T-helper 2 cell treated with Interferon-gamma antibody and Interleukin-4, amounts not matched to agents 5 μg/mL and 100 μg/mL, for 36 hours (primary cell): ENCODE results near the gene HECTD1.
"Not testable (repeated sequence)": the region's sequence is repeated elsewhere in the genome, so short reads cannot be mapped to it uniquely, and the experiment has no call there.

Experiments
- DNase-seq: peaks from one replicate; pipeline ENCODE4 v3.0.0; 2021; ENCODE audit warnings: low spot score
- H3K27ac Mint-ChIP-seq: one replicate; pipeline ENCODE4 v1.8.0; 2021; ENCODE audit warnings: mild to moderate bottlenecking, mixed read lengths
- H3K27me3 Mint-ChIP-seq: one replicate; pipeline ENCODE4 v1.8.0; 2021; ENCODE audit warnings: low read depth, mixed read lengths
- H3K36me3 Mint-ChIP-seq: one replicate; pipeline ENCODE4 v1.8.0; 2021; ENCODE audit warnings: low read depth, mixed read lengths
- H3K4me1 Mint-ChIP-seq: one replicate; pipeline ENCODE4 v1.8.0; 2021; ENCODE audit warnings: low read depth, mixed read lengths
- H3K4me3 Mint-ChIP-seq: one replicate; pipeline ENCODE4 v1.8.0; 2022; ENCODE audit warnings: mild to moderate bottlenecking, moderate library complexity, mixed read lengths
- H3K9me3 Mint-ChIP-seq: one replicate; pipeline ENCODE4 v1.8.0; 2021; ENCODE audit warnings: mixed read lengths

HECTD1 gene

GRCh38 chr14:31095817-31096216, 111.8 kb downstream of the HECTD1 start:
- H3K9me3 Mint-ChIP-seq, DNase-seq, H3K27ac Mint-ChIP-seq, H3K4me1 Mint-ChIP-seq, H3K4me3 Mint-ChIP-seq, H3K27me3 Mint-ChIP-seq: not testable (repeated sequence)
- peaks cover 26% of the 10 kb centered on the region for H3K36me3 Mint-ChIP-seq

- peaks cover 12% of the 10 kb centered on the region for H3K36me3 Mint-ChIP-seq
- DNase-seq, H3K4me1 Mint-ChIP-seq, H3K27me3 Mint-ChIP-seq, H3K27ac Mint-ChIP-seq, H3K4me3 Mint-ChIP-seq, H3K9me3 Mint-ChIP-seq: not testable (repeated sequence)
Observed at GRCh38 chr14:31093884-31094839, 113.4 kb downstream of the HECTD1 start.

DNA sequence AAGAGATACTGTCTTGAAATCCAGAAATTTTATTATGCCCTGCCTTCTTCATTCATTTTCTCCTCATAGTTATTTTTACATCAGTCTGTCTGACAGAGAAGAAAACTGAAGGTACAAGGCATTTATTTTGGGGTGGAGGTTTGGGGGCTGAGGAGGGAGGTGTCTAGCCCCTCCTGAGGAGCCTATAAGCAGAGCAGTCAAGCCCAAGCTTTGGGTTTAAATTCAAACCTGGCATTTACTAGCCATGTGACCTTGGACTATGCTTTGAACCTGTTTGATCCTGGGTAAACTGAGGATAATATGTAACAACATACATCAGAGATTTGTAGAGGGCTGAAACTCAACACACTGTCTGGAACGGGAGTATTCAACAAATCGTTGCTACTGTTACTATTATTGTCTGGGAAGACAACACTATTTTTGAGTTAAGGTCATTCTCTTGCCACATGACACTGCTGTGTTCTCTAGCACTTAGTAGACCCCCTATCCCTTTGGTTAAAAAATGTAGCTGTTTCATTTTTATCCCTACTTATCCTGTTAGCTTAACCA, 115.4 kb downstream of the HECTD1 start:
- Mint-ChIP-seq H3K36me3 (no peaks in the 10 kb centered on the region), H3K4me1 (no peaks in the 10 kb centered on the region), H3K4me3 (no peak overlapping the region), H3K27me3 (no peaks in the 10 kb centered on the region), H3K27ac (no peak overlapping the region), H3K9me3 (no peaks in the 10 kb centered on the region)
- no peak for DNase-seq

DNA sequence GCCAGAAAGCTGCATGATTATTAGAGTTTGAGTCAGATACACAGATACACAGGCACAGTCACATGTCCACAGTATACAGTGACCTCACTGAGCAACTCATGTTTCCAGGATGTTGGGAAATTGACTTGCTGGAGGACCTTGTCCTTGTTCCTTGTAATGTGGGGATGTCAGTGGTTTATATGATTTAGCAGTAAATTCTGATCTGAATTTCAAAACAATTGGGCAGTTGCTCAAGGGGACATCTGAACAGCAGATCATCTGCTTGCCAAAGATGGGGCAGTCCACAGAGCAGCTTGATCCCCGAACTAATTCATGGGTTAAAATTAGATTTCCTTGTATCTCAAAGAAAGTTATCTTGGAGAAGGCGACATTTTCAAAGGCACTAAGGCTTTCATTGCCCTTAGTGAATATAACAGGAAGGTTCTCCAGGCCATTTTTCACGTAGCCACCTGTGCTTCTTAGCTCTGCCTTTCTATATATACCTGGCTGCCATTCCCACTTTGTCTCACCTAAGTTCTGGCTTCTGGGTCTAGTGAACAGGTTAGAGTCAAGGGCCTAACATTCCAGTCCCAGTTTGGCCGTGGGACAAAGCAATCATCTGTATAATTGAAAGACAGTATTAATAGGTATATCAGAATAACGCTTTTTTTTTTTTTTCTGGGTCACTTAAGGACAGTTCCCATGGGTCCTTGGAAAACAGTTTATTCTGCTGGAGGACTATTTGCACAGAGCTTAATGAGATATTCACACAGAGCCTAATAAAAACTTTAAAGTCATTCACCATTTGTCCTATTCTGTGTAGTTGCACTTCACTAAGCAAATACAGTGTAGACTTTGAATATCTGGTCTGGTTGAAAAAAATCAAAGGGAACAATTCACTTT, 116.5 kb downstream of the HECTD1 start:
- Mint-ChIP-seq H3K27ac (no peak overlapping the region), H3K27me3 (no peaks in the 10 kb centered on the region), H3K4me1 (no peaks in the 10 kb centered on the region), H3K9me3 (no peaks in the 10 kb centered on the region), H3K4me3 (no peak overlapping the region), H3K36me3 (no peaks in the 10 kb centered on the region)
- no peak for DNase-seq

DNA sequence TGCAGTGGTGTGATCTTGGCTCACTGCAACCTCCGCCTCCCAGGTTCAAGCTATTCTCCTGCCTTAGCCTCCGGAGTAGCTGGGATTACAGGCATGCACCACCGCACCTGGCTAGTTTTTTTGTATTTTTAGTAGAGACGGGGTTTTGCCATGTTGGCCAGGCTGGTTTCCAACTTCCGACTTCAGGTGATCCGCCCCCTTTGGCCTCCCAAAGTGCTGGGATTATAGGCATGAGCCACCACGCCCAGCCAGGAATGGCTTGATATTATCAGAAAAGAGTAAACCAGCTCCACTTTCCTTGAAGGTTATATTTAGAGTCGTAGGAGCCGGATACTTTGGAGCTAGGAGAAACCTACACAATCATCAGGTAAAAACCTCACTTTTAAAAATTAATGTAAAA, 121.1 kb downstream of the HECTD1 start:
- H3K4me1 Mint-ChIP-seq, DNase-seq, H3K4me3 Mint-ChIP-seq, H3K36me3 Mint-ChIP-seq, H3K27ac Mint-ChIP-seq, H3K27me3 Mint-ChIP-seq, H3K9me3 Mint-ChIP-seq: not testable (repeated sequence)

DNA sequence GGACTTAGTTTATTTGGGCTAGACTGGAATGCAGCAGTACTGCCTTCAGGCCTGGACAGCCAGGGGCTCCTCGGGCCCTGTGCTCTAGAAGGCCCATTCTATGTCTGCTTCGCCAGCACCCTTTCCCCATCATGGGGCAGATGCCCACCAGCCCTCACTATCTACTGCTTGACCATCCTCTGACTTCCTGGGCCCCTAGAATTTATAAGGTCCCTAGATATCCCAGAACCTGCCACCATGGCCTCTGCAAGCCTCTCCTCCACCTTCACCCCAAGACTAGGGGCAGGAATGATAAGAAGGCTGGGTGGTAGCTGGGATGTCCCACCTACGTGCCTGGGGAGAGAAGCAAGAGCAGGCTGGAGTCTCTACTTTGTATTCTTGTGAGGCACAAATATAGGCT, 122.6 kb downstream of the HECTD1 start:
- Mint-ChIP-seq H3K4me1 (no peaks in the 10 kb centered on the region), H3K27ac (no peak overlapping the region), H3K27me3 (no peaks in the 10 kb centered on the region), H3K36me3 (no peaks in the 10 kb centered on the region), H3K4me3 (no peak overlapping the region), H3K9me3 (no peaks in the 10 kb centered on the region)
- no peak for DNase-seq

GRCh38 chr14:31084385-31084784, 123.2 kb downstream of the HECTD1 start:
- no peaks in the 10 kb centered on the region for H3K27me3 Mint-ChIP-seq
- H3K27ac Mint-ChIP-seq: no peak overlapping the region
- no peaks in the 10 kb centered on the region for H3K4me1 Mint-ChIP-seq
- no peak for DNase-seq
- H3K9me3 Mint-ChIP-seq: no peaks in the 10 kb centered on the region
- no peaks in the 10 kb centered on the region for H3K36me3 Mint-ChIP-seq
- no peak overlapping the region for H3K4me3 Mint-ChIP-seq

- Mint-ChIP-seq H3K4me3 (no peak overlapping the region), H3K27me3 (no peaks in the 10 kb centered on the region), H3K36me3 (no peaks in the 10 kb centered on the region), H3K4me1 (no peaks in the 10 kb centered on the region), H3K9me3 (no peaks in the 10 kb centered on the region), H3K27ac (no peak overlapping the region)
- DNase-seq: no peak
Observed at GRCh38 chr14:31083781-31084180, 123.8 kb downstream of the HECTD1 start.

GRCh38 chr14:31080484-31080883, 127.1 kb downstream of the HECTD1 start:
- no peaks in the 10 kb centered on the region for H3K9me3 Mint-ChIP-seq

DNA sequence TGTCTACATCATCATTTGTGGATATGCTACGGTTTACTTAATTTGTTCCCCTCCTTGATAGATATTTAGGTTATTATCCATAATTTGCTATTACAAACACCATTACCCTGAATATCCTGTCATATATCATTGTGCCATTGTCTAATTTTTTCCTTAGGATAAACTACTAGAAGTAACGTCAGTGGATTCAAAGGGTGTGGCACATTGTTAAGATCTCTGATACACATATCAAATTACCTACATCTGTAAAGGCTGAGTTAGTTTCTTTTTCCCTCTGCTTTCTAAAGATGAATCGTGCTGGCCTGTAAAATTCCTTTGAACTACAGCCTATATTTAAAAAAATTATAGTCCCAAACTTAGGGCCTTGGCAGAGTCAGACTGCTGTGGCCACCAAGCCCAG, 127.5 kb downstream of the HECTD1 start:
- Mint-ChIP-seq H3K4me1 (no peaks in the 10 kb centered on the region), H3K4me3 (no peak overlapping the region), H3K36me3 (peaks cover 3% of the 10 kb centered on the region), H3K9me3 (no peaks in the 10 kb centered on the region), H3K27ac (no peak overlapping the region), H3K27me3 (no peaks in the 10 kb centered on the region)
- DNase-seq: no peak

More at GRCh38 chr14:31080484-31080883, 127.1 kb downstream of the HECTD1 start:
- no peak for DNase-seq
- no peaks in the 10 kb centered on the region for H3K36me3 Mint-ChIP-seq
- H3K4me3 Mint-ChIP-seq: no peak overlapping the region
- no peaks in the 10 kb centered on the region for H3K4me1 Mint-ChIP-seq
- H3K27ac Mint-ChIP-seq: no peak overlapping the region
- H3K27me3 Mint-ChIP-seq: no peaks in the 10 kb centered on the region

DNA sequence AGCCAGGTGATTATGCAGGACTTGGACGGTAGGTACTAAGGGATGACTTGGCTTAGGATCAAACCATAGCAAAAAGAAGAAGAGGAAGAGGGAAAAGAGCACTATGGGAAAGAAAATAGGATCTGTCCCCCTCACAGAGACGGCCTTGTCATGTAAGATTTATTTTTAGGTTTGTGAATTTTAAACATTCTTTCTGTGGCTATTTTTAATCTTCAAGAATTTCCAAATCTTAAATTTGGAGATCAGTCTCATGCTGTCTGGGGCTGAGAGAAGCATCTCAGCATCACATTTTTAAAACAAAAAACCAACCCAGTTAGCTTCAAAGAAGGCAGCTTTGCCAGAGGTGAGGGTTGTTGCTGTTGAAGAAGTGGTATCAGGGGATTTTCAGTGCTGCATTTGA, 128.8 kb downstream of the HECTD1 start:
- no peaks in the 10 kb centered on the region for H3K9me3 Mint-ChIP-seq
- no peaks in the 10 kb centered on the region for H3K27me3 Mint-ChIP-seq
- H3K36me3 Mint-ChIP-seq: peaks cover 4% of the 10 kb centered on the region
- no peaks in the 10 kb centered on the region for H3K4me1 Mint-ChIP-seq
- no peak overlapping the region for H3K27ac Mint-ChIP-seq
- no peak overlapping the region for H3K4me3 Mint-ChIP-seq
- DNase-seq: no peak

DNA sequence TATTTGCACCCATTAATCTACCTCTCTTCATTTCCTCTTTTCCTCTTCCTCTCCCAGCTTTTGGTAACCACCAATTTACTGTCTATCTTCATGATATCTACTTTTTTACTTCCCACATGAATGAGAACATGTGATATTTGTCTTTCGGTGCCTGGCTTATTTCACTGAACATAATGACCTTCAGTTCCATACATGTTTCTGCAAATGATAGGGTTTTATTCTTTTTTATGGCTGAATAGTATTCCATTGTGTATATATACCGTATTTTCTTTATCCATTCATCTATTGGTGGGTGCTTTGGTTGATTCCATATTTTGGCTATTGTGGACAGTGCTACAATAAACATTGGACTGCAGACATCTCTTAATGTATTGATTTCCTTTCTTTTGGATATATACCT, 132.4 kb downstream of the HECTD1 start:
- no peak overlapping the region for H3K27ac Mint-ChIP-seq
- no peak overlapping the region for H3K4me3 Mint-ChIP-seq
- no peak for DNase-seq
- H3K27me3 Mint-ChIP-seq: no peaks in the 10 kb centered on the region
- no peaks in the 10 kb centered on the region for H3K9me3 Mint-ChIP-seq
- no peaks in the 10 kb centered on the region for H3K4me1 Mint-ChIP-seq
- peaks cover 4% of the 10 kb centered on the region for H3K36me3 Mint-ChIP-seq

GRCh38 chr14:31071151-31071550, 136.4 kb downstream of the HECTD1 start:
- DNase-seq: no peak
- H3K4me1 Mint-ChIP-seq: no peaks in the 10 kb centered on the region
- no peaks in the 10 kb centered on the region for H3K9me3 Mint-ChIP-seq
- H3K4me3 Mint-ChIP-seq: no peak overlapping the region
- peaks cover 4% of the 10 kb centered on the region for H3K36me3 Mint-ChIP-seq
- H3K27me3 Mint-ChIP-seq: no peaks in the 10 kb centered on the region
- H3K27ac Mint-ChIP-seq: no peak overlapping the region

DNA sequence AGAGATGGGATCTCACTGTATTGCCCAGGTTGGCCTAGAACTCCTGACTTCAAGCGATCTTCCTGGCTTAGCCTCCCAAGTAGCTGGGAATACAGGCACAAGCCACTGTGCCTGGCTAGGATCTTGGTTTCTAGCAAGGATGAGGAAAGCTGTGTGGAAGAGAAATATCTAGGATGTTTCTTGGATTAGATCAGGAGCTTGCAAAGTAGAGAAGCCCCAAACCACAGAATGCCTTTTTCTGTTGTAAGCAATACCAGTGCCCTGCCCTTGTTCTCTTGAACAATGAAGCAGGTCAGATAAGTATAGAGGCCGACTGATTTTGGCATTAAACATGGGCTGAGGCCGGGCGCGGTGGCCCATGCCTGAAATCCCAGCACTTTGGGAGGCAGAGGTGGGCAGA, 137.2 kb downstream of the HECTD1 start:
- Mint-ChIP-seq H3K4me1 (no peaks in the 10 kb centered on the region), H3K27ac (no peak overlapping the region), H3K36me3 (peaks cover 4% of the 10 kb centered on the region), H3K4me3 (no peak overlapping the region), H3K9me3 (no peaks in the 10 kb centered on the region), H3K27me3 (no peaks in the 10 kb centered on the region)
- DNase-seq: no peak
